Choroid plexus epithelial cell (primary cell): ENCODE results near the gene UBE2F.
A peak's percentile ranks its signal among the peaks of the same experiment; 100 is the strongest.
"Not testable (repeated sequence)": the region's sequence is repeated elsewhere in the genome, so short reads cannot be mapped to it uniquely, and the experiment has no call there.

ENCODE experiments used
- DNase-seq: peaks from one replicate; pipeline ENCODE4 v3.0.0-alpha.2; 2010; ENCODE audit warnings: low read depth
- H3K4me3 ChIP-seq: 2 replicates; pipeline ENCODE4 v1.5.1; 2011; ENCODE audit warnings: low read depth, mild to moderate bottlenecking, control low read depth, low read length, moderate library complexity
- TF ChIP-seq, protein P1 (sequence below): conservative IDR thresholded peaks from 2 replicates; pipeline ENCODE4 v1.5.1; 2011; ENCODE audit warnings: low read depth, mild to moderate bottlenecking, control low read depth, inconsistent platforms, low read length, moderate library complexity

Gene UBE2F

GRCh38 chr2:237980087-237980486 is 13.3 kb downstream of the UBE2F start:
- no peak for DNase-seq
- TF ChIP-seq, protein P1, sequence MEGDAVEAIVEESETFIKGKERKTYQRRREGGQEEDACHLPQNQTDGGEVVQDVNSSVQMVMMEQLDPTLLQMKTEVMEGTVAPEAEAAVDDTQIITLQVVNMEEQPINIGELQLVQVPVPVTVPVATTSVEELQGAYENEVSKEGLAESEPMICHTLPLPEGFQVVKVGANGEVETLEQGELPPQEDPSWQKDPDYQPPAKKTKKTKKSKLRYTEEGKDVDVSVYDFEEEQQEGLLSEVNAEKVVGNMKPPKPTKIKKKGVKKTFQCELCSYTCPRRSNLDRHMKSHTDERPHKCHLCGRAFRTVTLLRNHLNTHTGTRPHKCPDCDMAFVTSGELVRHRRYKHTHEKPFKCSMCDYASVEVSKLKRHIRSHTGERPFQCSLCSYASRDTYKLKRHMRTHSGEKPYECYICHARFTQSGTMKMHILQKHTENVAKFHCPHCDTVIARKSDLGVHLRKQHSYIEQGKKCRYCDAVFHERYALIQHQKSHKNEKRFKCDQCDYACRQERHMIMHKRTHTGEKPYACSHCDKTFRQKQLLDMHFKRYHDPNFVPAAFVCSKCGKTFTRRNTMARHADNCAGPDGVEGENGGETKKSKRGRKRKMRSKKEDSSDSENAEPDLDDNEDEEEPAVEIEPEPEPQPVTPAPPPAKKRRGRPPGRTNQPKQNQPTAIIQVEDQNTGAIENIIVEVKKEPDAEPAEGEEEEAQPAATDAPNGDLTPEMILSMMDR = no peak
- no peak overlapping the region for H3K4me3 ChIP-seq

DNA sequence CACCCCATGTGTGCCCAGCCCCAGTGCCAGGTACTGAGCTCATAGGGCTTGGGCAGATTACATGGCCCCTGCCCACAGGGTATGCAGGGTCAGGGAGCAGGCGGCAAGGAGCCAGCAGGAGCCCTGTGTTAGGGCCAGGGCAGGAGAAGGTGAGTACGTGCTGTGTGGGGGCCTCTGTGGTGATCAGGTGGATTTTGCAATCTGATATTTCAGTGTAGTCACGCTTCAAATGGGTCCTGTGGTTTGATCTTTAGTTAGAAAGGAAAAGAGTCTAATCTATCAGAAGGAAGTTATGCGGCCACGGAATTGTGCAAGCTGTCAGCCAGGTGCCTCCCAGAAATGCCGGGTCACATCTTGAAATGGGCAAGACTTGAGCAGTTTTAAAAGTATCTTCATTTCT is 13.9 kb downstream of the UBE2F start:
- no peak overlapping the region for H3K4me3 ChIP-seq
- TF ChIP-seq, protein P1 = no peak
- peak; percentile 45 for DNase-seq

GRCh38 chr2:237981621-237982020 is 14.8 kb downstream of the UBE2F start:
- H3K4me3 ChIP-seq = not testable (repeated sequence)

GRCh38 chr2:237982039-237982725 is 15.4 kb downstream of the UBE2F start:
- no peak for DNase-seq
- H3K4me3 ChIP-seq = no peak overlapping the region
- TF ChIP-seq, protein P1 = no peak

More at GRCh38 chr2:237981621-237982020, 14.8 kb downstream of the UBE2F start:
- not testable (repeated sequence) for DNase-seq

- TF ChIP-seq, protein P1 = no peak
- DNase-seq = no peak
- no peak overlapping the region for H3K4me3 ChIP-seq
Measured at GRCh38 chr2:237983922-237984321, 17.1 kb downstream of the UBE2F start.

GRCh38 chr2:237987268-237987667 is 20.5 kb downstream of the UBE2F start:
- no peak for DNase-seq
- H3K4me3 ChIP-seq = no peak overlapping the region
- TF ChIP-seq, protein P1 = peak; percentile 27

DNA sequence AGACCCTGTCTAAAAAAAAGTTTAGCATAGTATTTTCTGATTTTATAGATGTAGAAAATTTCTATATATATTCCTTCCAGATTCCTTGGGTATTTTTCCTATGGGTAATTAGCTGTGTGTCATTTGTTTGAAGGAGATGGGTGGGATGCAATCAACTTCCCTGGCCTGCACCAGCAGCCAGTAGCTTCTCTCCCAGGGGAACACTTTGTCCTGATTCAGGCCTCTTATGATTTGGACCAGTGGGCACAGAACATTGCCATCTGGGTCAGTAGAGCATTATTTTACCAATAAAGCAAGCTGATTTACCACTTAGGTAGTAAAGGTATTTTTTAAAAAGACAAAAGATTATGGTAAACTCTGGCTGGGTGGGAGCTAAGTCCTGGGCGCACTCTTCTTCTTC is 26.9 kb downstream of the UBE2F start:
- TF ChIP-seq, protein P1 = no peak
- no peak for DNase-seq
- H3K4me3 ChIP-seq = no peak overlapping the region
